Thymus (tissue), 11 donors: Measurements from ENCODE around the gene SSH2. TPM values are rescaled to one million over a fixed set of nuclear protein-coding genes. Genes with fewer than 3 reads are reported as not detected.
"Not testable (repeated sequence)": the region's sequence is repeated elsewhere in the genome, so short reads cannot be mapped to it uniquely, and the experiment has no call there.

Experiments
- DNase-seq, 9 donors: peaks; one replicate each; pipeline ENCODE4 v3.0.0-alpha.2; 2013; ENCODE audit warnings: low spot score in 9 of 9, low read depth in 6 of 9, missing footprints in 1 of 9
- H3K27ac ChIP-seq, 2 donors: one replicate each; pipeline ENCODE4 v1.5.1; 2013; ENCODE audit warnings: control low read depth in 1 of 2, low read depth in 1 of 2, low read length in 1 of 2, mild to moderate bottlenecking in 1 of 2, moderate library complexity in 1 of 2
- H3K27me3 ChIP-seq, 2 donors: one replicate each; pipeline ENCODE4 v1.5.1; 2013; ENCODE audit warnings: low read length in 1 of 2; ENCODE audit not compliant: control insufficient read depth in 2 of 2, insufficient read depth in 1 of 2
- H3K36me3 ChIP-seq, 2 donors: one replicate each; pipeline ENCODE4 v1.5.1; 2013; ENCODE audit warnings: low read length in 1 of 2, mild to moderate bottlenecking in 1 of 2, moderate library complexity in 1 of 2; ENCODE audit not compliant: control insufficient read depth in 2 of 2, insufficient read depth in 2 of 2
- H3K4me1 ChIP-seq, 2 donors: one replicate each; pipeline ENCODE4 v1.5.1; 2013; ENCODE audit warnings: low read length in 2 of 2; ENCODE audit not compliant: control insufficient read depth in 2 of 2, insufficient read depth in 2 of 2
- H3K4me3 ChIP-seq, 2 donors: one replicate each; pipeline ENCODE4 v1.5.1; 2013; ENCODE audit warnings: low read length in 2 of 2, control low read depth in 1 of 2, mild to moderate bottlenecking in 1 of 2
- H3K9me3 ChIP-seq, 2 donors: one replicate each; pipeline ENCODE4 v1.5.1; 2013; ENCODE audit warnings: low read length in 1 of 2, mild to moderate bottlenecking in 1 of 2; ENCODE audit not compliant: control insufficient read depth in 2 of 2, insufficient read depth in 1 of 2
- WGBS: extraction: QIAGEN DNeasy Blood & Tissue Kit; methylation state at CpG from one replicate; pipeline ENCODE4 v1.1.7; 2013; 5-methylcytosine and 5-hydroxymethylcytosine counted together
- polyA plus RNA-seq: library from polyadenylated mRNA; stranded (reverse); fragments of 200-250 nt; gene quantifications from one replicate; pipeline ENCODE4 v1.2.3, GENCODE V29; 2013
- total RNA-seq: library from RNA; stranded (reverse); fragments of 120-200 nt; gene quantifications from one replicate; pipeline ENCODE4 v1.2.4, GENCODE V29; 2013
- donor health status: healthy.

Gene SSH2
- total and polyA plus RNA-seq, 2 donors, result 25.4 to 28.5 TPM

GRCh38 chr17:29918016-29918415 lies 12.0 kb downstream of the SSH2 start:
- Histone ChIP-seq H3K27ac (no peak overlapping the region), H3K9me3 (no peaks in the 10 kb centered on the region), H3K27me3 (no peaks in the 10 kb centered on the region), H3K4me3 (no peak overlapping the region), H3K4me1 (no peaks in the 10 kb centered on the region), H3K36me3 (no peaks in the 10 kb centered on the region)
- WGBS, result 98% methylated on average over 1 of the region's 1 CpG
- DNase-seq, result no peak

DNA sequence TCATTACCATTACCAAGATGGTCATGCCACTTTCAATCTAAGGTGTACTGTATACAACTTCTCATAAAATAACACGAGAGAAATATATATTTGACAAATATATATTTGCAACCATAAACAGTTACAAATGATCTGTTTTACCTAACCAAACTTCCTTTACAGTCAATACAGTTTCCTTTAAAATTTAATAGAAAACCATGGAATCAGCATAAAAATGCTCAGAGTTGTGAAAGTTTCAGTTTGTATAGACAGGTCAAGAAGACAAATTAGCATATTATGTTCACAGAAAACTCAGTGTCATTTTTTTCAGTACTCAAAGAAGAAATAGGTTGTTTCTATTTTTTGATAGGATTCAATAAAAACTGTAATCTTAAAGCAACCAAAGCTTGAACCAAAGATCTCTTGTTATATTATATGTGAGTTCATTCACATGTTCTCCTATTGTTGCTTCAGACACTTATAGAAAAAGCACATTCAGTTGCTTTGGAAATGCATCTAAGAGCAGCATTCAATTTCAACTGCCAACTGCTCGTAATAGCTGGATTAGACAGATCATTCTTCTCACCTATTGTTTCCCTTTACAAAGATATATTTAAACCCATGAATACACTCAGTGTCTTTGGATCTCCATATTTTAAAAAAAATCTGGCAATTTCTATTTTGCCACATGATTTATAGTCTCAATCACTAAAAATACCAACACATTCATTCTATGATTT lies 15.1 kb downstream of the SSH2 start:
- no peaks in the 10 kb centered on the region for H3K9me3 ChIP-seq
- H3K4me1 ChIP-seq, result no peaks in the 10 kb centered on the region
- no peaks in the 10 kb centered on the region for H3K27me3 ChIP-seq
- no peak overlapping the region for H3K27ac ChIP-seq
- H3K4me3 ChIP-seq, result no peak overlapping the region
- H3K36me3 ChIP-seq, result no peaks in the 10 kb centered on the region
- 94% methylated on average over 2 of the region's 2 CpGs for WGBS
- no peak for DNase-seq

DNA sequence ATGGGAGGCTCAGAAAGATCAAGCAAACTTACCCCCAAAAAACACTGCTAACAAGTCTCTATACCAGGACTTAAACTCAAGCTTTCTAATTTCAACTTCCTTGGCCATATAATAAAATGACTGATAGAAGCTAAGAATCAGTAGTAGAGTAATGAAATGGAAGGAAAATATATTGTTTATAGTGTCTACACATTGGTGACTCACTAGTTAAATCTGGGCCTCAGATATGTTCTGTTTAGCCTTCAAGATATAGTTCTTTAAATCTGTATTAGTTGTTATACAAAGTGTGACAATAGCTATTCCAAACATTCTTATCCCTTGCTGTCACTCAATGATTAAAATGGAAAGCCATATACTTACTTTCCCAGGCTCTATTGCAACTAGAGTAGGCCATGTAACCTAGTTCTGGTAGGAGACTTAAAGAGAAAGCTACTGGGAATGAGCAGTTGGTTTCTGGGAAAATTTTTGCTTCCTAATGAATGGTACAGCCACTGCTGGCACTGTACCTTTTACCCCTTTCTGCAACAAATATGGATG lies 18.3 kb downstream of the SSH2 start:
- DNase-seq, result no peak
- H3K9me3 ChIP-seq, result peaks cover 0 to 3% of the 10 kb centered on the region in 2 donors
- peaks cover 0 to 8% of the 10 kb centered on the region in 2 donors for H3K36me3 ChIP-seq
- no peak overlapping the region for H3K4me3 ChIP-seq
- H3K4me1 ChIP-seq, result no peaks in the 10 kb centered on the region
- no peaks in the 10 kb centered on the region for H3K27me3 ChIP-seq
- H3K27ac ChIP-seq, result no peak overlapping the region

DNA sequence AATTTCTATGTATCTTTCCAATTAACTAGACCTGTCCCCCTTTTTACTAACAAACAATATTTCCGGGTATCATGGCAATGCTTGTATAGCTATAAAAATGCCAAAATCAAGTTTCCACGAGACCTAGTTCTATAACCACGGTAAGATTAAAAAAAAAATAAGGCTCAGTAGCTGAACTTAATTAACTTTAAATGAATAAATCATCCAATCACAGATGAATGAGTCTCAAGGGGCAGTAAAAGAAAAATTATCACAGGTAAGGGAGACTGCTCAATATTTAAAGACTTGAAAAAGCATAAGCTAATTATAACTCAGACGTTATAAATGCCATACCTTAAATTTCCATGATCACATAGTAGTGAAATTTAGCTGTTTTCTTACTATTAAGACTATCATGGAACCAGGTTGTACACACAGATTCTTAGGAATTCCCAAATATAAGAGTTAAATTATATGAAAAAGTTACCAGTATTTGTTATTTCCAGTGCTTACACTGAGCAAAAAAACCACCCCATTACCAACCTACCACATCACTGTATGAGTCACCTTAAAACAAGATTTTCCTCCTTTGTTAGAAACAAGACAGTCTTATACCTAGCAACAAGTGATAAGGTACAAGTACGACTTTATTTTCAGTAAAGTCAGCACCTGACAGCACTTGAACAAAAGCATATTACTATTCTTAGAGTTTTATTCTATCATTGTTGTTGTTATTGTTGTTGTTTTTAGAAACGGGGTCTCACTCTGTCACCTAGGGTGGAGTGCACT lies 20.6 kb downstream of the SSH2 start:
- H3K4me1 ChIP-seq, result no peaks in the 10 kb centered on the region
- peaks cover 4 to 12% of the 10 kb centered on the region in 2 donors for H3K9me3 ChIP-seq
- WGBS, result 96% methylated on average over 6 of the region's 6 CpGs
- H3K27ac ChIP-seq, result no peak overlapping the region
- H3K4me3 ChIP-seq, result no peak overlapping the region
- no peaks in the 10 kb centered on the region for H3K27me3 ChIP-seq
- peaks cover 3 to 9% of the 10 kb centered on the region in 2 donors for H3K36me3 ChIP-seq
- DNase-seq, result no peak

- Histone ChIP-seq H3K36me3 (peaks cover 3 to 9% of the 10 kb centered on the region in 2 donors), H3K27ac (no peak overlapping the region), H3K4me1 (no peaks in the 10 kb centered on the region), H3K27me3 (no peaks in the 10 kb centered on the region), H3K4me3 (no peak overlapping the region), H3K9me3 (peaks cover 4 to 12% of the 10 kb centered on the region in 2 donors)
- WGBS, result 99% methylated on average over 2 of the region's 2 CpGs
- DNase-seq, result no peak
Measured at GRCh38 chr17:29906969-29907368, 23.1 kb downstream of the SSH2 start.

DNA sequence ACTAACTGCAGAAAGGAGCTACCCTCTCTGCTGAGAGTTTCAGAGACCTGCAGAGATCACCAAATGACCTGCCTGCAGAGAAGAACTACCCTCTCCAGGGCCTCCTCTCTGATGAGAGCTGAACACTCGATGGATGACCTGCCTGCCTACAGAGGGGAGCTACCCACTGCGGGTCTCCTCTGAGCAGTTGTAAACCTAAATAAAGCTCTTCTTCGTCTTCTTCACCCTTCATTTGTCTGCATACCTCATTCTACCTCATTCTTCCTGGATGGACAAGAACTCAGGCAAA lies 24.2 kb downstream of the SSH2 start:
- H3K27ac ChIP-seq, result no peak overlapping the region
- peaks cover 3 to 9% of the 10 kb centered on the region in 2 donors for H3K36me3 ChIP-seq
- 100% methylated on average over 3 of the region's 3 CpGs for WGBS
- no peaks in the 10 kb centered on the region for H3K4me1 ChIP-seq
- H3K4me3 ChIP-seq, result no peak overlapping the region
- DNase-seq, result no peak
- H3K9me3 ChIP-seq, result peaks cover 4 to 12% of the 10 kb centered on the region in 2 donors
- no peaks in the 10 kb centered on the region for H3K27me3 ChIP-seq

DNA sequence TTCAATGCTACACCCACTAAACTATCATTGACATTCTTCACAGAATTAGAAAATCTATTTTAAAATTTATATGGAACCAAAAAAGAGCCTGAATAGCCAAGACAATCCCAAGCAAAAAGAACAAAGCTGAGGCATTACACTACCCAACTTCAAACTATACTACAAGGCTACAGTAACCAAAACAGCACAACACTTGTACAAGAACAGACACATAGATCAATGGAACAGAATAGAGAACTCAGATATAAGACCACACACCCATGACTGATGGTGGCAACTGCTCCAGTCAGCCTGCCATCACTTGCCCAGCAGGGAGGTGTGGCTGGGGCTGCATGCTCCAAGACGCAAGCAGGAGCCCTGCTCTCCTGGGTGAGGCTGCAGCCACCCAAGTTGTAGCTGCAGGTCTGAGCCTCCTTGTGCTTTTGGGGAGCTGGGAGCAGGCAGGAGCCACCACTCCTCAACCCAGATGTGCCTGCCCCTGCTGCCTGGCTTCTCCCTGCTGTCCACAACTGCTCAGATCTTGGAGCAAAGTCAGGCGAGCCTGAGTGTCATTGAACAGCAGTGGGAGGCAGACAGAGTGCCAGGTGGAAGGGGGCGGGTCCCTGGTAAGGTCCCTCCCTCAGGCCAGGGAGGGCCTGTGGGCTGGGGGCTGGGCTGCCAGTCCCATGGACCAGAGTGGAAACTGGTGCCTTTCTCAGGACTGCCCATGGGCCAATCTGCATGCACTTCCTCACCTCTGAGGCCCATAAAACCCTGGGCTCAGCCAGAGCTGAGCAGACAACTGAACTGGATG lies 24.7 kb downstream of the SSH2 start:
- H3K27me3 ChIP-seq, result no peaks in the 10 kb centered on the region
- peaks cover 3 to 9% of the 10 kb centered on the region in 2 donors for H3K36me3 ChIP-seq
- H3K4me1 ChIP-seq, result no peaks in the 10 kb centered on the region
- no peak overlapping the region for H3K27ac ChIP-seq
- 96% methylated on average over 3 of the region's 3 CpGs for WGBS
- DNase-seq, result no peak
- peaks cover 4 to 12% of the 10 kb centered on the region in 2 donors for H3K9me3 ChIP-seq
- no peak overlapping the region for H3K4me3 ChIP-seq

DNA sequence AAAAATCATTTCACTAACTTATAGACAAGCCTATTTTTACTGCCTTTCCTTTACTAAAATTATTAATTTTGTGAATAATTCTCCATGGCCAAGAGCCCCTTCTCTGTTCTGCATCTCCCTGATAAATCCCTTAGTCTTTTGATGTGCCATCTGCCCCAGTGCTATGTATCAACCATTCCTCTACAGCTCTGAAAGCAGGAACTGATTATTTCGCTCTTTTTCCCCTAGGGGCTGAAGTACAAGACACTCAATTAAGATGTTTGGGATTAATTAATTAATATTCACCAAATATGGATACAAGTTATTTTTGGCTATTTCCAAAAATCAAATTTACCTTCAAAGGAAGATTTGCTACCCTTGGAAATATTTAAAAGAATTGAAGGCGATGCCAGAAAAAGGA lies 26.6 kb downstream of the SSH2 start:
- Histone ChIP-seq H3K4me3 (no peak overlapping the region), H3K27me3 (no peaks in the 10 kb centered on the region), H3K36me3 (peaks cover 3 to 9% of the 10 kb centered on the region in 2 donors), H3K4me1 (no peaks in the 10 kb centered on the region), H3K27ac (no peak overlapping the region), H3K9me3 (peaks cover 4 to 12% of the 10 kb centered on the region in 2 donors)
- 97% methylated on average over 2 of the region's 2 CpGs for WGBS
- no peak for DNase-seq

DNA sequence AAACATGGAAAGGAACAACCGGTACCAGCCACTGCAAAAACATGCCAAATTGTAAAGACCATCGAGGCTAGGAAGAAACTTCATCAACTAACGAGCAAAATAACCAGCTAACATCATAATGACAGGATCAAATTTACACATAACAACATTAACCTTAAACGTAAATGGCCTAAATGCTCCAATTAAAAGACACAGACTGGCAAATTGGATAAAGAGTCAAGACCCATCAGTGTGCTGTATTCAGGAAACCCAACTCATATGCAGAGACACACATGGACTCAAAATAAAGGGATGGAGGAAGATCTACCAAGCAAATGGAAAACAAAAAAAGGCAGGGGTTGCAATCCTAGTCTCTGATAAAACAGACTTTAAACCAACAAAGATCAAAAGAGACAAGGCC lies 32.9 kb downstream of the SSH2 start:
- not testable (repeated sequence) for H3K27ac ChIP-seq, H3K36me3 ChIP-seq, H3K4me3 ChIP-seq, H3K9me3 ChIP-seq, DNase-seq, H3K4me1 ChIP-seq, H3K27me3 ChIP-seq
- WGBS, result 99% methylated on average over 4 of the region's 4 CpGs
